COLO829 (cell line): ENCODE results near the gene PDE6A.
"Not testable (repeated sequence)": the region's sequence is repeated elsewhere in the genome, so short reads cannot be mapped to it uniquely, and the experiment has no call there.

Experiments
- DNase-seq: peaks from one replicate; pipeline ENCODE4 v3.0.0; 2012; ENCODE audit warnings: low spot score

The PDE6A gene

GRCh38 chr5:149894237-149894636 lies 50.4 kb downstream of the PDE6A start:
- DNase-seq, result no peak

DNA sequence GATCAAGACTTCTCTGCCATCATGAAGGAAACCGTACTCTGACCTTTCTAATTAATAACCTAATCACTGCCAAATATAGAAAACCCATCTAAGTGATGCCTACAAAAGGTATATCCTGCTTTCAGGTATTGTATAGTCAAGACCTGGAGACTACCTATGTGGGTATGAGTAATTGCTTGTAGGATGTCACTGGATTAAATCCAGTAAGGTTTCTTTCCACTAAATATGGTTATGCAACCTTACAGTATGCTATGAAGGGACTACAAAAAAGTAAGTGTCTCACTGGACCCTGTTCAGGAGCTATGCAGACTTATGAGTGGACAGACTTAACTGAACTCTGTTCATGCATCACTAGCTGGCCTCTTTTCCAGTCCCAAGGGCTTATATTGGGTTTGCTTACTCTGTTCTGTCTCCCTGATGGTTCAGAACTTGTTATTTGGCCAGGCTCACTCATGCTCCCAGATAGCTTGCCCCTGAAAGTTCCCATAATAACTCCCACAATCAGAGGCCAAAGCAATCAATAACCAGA lies 51.1 kb downstream of the PDE6A start:
- DNase-seq, result no peak

GRCh38 chr5:149892594-149892993 lies 52.0 kb downstream of the PDE6A start:
- no peak for DNase-seq

- no peak for DNase-seq
These were observed 56.3 kb downstream of the PDE6A start for GRCh38 chr5:149888280-149888679.

- DNase-seq, result no peak
These were observed 56.9 kb downstream of the PDE6A start for GRCh38 chr5:149887622-149888183.

GRCh38 chr5:149886692-149887470 lies 57.7 kb downstream of the PDE6A start:
- no peak for DNase-seq

DNA sequence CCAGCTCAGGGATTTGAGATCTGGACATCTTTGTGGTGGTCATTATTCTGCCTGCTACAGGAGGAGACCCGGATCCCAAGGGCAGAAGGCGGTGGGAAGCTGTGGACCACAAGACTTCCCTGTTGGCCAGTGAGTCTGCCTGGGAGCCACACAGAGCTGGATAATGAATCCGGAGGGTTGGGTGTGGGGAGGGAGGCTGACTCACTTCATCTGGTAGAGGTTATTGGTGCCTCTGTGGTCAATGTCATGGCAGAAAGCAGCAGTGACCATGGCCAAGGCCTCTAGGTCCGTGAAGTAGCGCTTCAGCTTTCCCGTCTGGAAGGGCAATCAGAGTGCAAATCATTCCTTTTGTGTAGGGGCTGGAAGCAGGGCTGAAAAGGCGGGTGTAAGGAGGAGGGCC lies 58.5 kb downstream of the PDE6A start:
- DNase-seq, result no peak

- DNase-seq, result no peak
These were observed 59.1 kb downstream of the PDE6A start for GRCh38 chr5:149885513-149885912.

DNA sequence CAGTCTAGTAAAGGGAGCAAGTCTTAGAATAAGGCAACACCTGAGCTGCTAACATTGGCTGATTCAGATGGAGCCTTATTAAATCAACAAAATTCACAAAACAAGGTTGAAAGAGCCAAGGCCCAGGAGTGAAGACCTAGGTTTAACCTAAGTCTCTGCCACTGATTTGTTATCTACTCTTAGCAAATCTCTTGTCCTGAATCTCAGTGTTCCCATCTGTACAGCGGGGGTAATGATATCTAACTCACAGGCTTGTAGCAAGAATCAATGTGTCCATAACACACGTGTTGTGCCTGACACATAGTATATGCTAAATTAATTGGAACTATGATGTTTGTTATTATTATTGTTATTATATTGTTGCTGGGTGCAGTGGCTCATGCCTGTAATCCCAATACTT lies 61.0 kb downstream of the PDE6A start:
- DNase-seq, result no peak

DNA sequence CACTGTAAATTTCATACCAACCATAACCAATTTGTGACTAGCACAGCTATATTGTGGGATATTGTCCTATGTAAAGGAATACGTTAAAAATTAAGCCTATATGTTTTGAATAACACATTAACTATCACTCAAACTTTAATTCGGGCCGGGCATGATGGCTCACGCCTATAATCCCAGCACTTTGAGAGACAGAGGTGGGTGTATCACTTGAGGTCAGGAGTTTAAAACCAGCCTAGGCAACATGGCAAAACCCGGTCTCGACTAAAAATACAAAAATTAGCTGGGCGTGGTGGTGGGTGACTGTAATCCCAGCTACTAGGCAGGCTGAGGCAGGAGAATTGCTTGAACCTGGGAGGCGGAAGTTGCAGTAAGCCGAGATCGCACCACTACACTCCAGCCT lies 62.0 kb downstream of the PDE6A start:
- DNase-seq, result not testable (repeated sequence)

GRCh38 chr5:149881874-149882273 lies 62.7 kb downstream of the PDE6A start:
- no peak for DNase-seq

GRCh38 chr5:149881069-149881622 lies 63.4 kb downstream of the PDE6A start:
- DNase-seq, result no peak

GRCh38 chr5:149879593-149879992 lies 65.0 kb downstream of the PDE6A start:
- not testable (repeated sequence) for DNase-seq

DNA sequence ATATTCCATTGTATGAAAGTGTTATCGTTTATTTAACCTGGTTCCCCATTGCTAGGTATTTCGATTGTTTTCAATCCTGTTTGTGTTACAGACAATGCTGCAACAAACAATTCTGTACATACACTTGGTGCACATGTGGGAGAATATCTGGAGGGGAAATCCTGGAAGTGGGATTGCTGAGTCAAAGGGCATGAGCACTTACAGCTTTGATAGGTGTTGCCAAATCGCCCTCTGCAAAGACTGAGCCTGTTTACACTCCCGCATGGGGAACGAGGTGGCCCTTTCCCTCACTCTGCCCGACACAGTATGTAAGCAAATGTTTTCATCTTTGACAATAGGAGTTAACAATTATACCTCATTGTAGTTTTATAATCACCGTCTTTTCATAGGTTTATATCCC lies 66.2 kb downstream of the PDE6A start:
- DNase-seq, result no peak

GRCh38 chr5:149873896-149874295 lies 70.7 kb downstream of the PDE6A start:
- DNase-seq, result no peak

GRCh38 chr5:149872351-149873040 lies 72.1 kb downstream of the PDE6A start:
- DNase-seq, result no peak

DNA sequence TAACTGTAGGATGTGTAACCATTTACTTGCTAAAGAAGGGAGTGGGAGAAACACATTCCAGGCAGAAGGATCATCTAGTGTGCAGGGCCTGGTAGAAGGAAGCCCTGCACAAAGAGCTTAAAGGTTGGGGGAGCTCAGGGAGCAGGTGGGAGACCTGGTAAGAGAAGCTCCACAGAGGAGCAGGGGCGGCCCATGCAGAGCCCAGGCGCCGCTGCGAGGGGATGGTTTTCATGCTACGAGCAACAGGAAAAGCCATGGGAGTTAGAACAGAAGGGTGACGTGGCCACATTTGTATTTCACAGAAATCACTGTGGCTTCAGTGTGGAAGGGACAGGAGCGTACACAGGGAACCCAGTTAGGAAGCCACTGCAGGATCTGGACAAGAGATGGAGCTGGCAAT lies 73.1 kb downstream of the PDE6A start:
- no peak for DNase-seq

- DNase-seq, result no peak
These were observed 73.9 kb downstream of the PDE6A start for GRCh38 chr5:149870697-149871096.

- no peak for DNase-seq
These were observed 74.4 kb downstream of the PDE6A start for GRCh38 chr5:149870232-149870631.

DNA sequence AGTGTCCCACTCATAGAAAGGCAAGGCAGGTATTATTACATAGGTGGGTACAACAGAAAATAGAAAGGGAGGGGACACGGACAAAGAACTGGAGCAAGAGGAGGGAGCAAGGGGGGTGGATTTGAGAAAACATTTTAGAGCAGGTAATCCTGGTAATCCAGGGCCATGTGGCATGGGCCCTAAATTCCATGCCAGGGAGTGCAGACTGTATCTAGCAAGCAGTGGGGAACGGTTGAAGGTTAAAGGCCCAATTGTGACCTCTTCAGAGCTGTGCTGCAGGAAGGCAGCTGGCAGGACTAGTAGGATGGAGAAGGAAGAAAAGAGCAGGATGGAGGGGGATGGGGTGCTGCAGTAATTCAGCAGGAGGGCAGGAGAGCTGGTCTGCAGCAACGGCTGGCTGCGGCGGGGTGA lies 75.2 kb downstream of the PDE6A start:
- DNase-seq, result no peak

- no peak for DNase-seq
These were observed 78.8 kb downstream of the PDE6A start for GRCh38 chr5:149865746-149866145.

DNA sequence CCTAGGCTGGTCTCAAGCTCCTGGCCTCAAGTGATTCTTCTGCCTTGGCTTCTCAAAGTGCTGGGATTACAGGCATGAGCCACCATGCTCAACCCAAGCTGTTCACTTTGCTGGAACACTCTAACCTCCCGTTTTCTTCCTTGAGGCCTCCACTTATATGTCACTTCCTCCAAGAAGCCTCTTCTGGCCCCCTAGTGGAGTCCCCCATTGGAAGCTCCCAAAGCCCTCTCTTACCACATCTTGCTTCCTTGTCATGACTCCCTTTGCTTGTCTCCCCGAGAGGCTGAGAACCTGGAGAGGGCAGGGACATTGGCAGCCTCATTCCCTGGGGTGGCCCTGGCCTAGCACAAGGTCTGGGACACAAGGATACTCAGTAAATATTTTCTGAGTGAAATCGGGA lies 80.8 kb downstream of the PDE6A start:
- no peak for DNase-seq

DNA sequence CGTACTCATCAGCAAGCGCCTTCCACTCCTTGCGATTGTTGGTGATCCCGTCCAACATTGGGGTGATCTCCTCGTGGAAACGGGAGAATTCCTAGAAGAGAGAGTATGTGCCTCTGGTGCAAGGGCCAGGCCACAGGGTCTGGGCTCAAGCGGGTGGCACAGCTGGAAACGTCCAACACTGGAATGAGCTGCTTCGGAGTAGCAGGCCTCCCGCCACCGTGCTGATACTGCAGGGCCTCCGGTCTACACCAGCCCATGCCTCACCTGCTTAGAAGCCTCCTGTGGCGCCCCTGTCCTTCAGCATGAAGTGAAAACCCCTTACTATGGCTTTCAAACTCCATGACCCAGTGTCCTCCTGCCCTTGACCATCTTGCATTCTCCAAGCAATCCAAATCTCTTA lies 81.4 kb downstream of the PDE6A start:
- DNase-seq, result no peak
